IMR-90 (cell line): ENCODE results near the gene LMBR1L. TPM values are rescaled to one million over a fixed set of nuclear protein-coding genes. Genes with fewer than 3 reads are reported as not detected.

Experiments used
- ATAC-seq: fragments of 200-7000 bp; cut with Tn5 transposase; 2 replicates; pipeline ENCODE4 v1.9.1; 2020; ENCODE audit warnings: low read depth, mild to moderate bottlenecking, moderate library complexity
- BruUV-seq: library from RNA; stranded (reverse); fragments of 400-500 nt; replicated peaks from 2 replicates; lab custom pipeline; 2021; lab: Mats Ljungman, UMichigan
- CTCF ChIA-PET: fragments of 300-600 bp; formaldehyde crosslinking; extraction: SDS; loops from one replicate; lab custom pipeline; 2021; ENCODE audit warnings: antibody characterized with exemption; lab: Yijun Ruan, JAX
- POLR2A ChIA-PET: fragments of 300-600 bp; sonication (Branson Sonifier 250); formaldehyde crosslinking; loops from one replicate; lab custom pipeline; 2022; ENCODE audit warnings: antibody characterized with exemption; ENCODE audit not compliant: unreplicated experiment; lab: Charles Lee
- DNase-seq: peaks from one replicate; pipeline ENCODE4 v3.0.0; 2013
- H2AFZ ChIP-seq: replicated peaks from 2 replicates; pipeline ENCODE3; 2013; ENCODE audit warnings: low read length, mild to moderate bottlenecking; ENCODE audit not compliant: poor library complexity
- H2AK5ac ChIP-seq: 2 replicates; pipeline ENCODE4 v1.6.1; 2013; ENCODE audit warnings: low read depth, low read length, inconsistent platforms
- H2AK9ac ChIP-seq: replicated peaks from 2 replicates; pipeline ENCODE3; 2013; ENCODE audit warnings: mild to moderate bottlenecking, low read depth, low read length, moderate library complexity; ENCODE audit not compliant: poor library complexity
- H2BK120ac ChIP-seq: 2 replicates; pipeline ENCODE4 v1.6.1; 2013; ENCODE audit warnings: low read depth, low read length, inconsistent platforms
- H2BK15ac ChIP-seq: 3 replicates; pipeline ENCODE4 v1.6.1; 2013; ENCODE audit warnings: low read depth, low read length, inconsistent platforms
- H2BK20ac ChIP-seq: 2 replicates; pipeline ENCODE4 v1.6.1; 2013; ENCODE audit warnings: low read depth, mild to moderate bottlenecking, inconsistent platforms, low read length, moderate library complexity
- H2BK5ac ChIP-seq: 2 replicates; pipeline ENCODE4 v1.6.1; 2013; ENCODE audit warnings: mild to moderate bottlenecking, low read depth, low read length, inconsistent platforms; ENCODE audit not compliant: poor library complexity, severe bottlenecking
- H3K14ac ChIP-seq: replicated peaks from 2 replicates; pipeline ENCODE4 v1.6.1; 2013; ENCODE audit warnings: low read depth, low read length, inconsistent platforms
- H3K18ac ChIP-seq: 2 replicates; pipeline ENCODE4 v1.6.1; 2013; ENCODE audit warnings: low read depth, low read length, control low read depth
- H3K23ac ChIP-seq: 2 replicates; pipeline ENCODE4 v1.6.1; 2013; ENCODE audit warnings: low read depth, low read length, inconsistent platforms
- H3K27ac ChIP-seq: 2 replicates; pipeline ENCODE4 v1.5.1; 2013; ENCODE audit warnings: mild to moderate bottlenecking, control low read depth, low read length; ENCODE audit not compliant: insufficient read depth
- H3K27me3 ChIP-seq: 2 replicates; pipeline ENCODE4 v1.6.1; 2013; ENCODE audit warnings: low read length; ENCODE audit not compliant: control insufficient read depth, insufficient read depth
- H3K36me3 ChIP-seq: 2 replicates; pipeline ENCODE4 v1.6.1; 2013; ENCODE audit warnings: low read length, mixed read lengths; ENCODE audit not compliant: control insufficient read depth, insufficient read depth
- H3K4ac ChIP-seq: 2 replicates; pipeline ENCODE4 v1.6.1; 2013; ENCODE audit warnings: low read depth, low read length, inconsistent platforms
- H3K4me1 ChIP-seq: 2 replicates; pipeline ENCODE4 v1.6.1; 2013; ENCODE audit warnings: low read length, mixed read lengths; ENCODE audit not compliant: control insufficient read depth, insufficient read depth
- H3K4me2 ChIP-seq: 2 replicates; pipeline ENCODE4 v1.6.1; 2013; ENCODE audit warnings: low read depth, mild to moderate bottlenecking, control low read depth, low read length, moderate library complexity
- H3K4me3 ChIP-seq: 2 replicates; pipeline ENCODE4 v1.5.1; 2013; ENCODE audit warnings: low read depth, mild to moderate bottlenecking, control low read depth, low read length, moderate library complexity; ENCODE audit not compliant: insufficient read depth
- H3K56ac ChIP-seq: 2 replicates; pipeline ENCODE4 v1.6.1; 2013; ENCODE audit warnings: low read length, inconsistent platforms; ENCODE audit not compliant: insufficient read depth; ENCODE audit errors: extremely low read depth
- H3K79me1 ChIP-seq, 2 experiments: 2 replicates each; pipeline ENCODE4 v1.6.1; 2013; ENCODE audit warnings: low read length in 2 of 2, inconsistent platforms in 1 of 2, low read depth in 1 of 2
- H3K9ac ChIP-seq: 2 replicates; pipeline ENCODE4 v1.6.1; 2013; ENCODE audit warnings: low read depth, low read length, control low read depth
- H3K9me1 ChIP-seq: 2 replicates; pipeline ENCODE4 v1.6.1; 2013; ENCODE audit warnings: low read length, inconsistent platforms; ENCODE audit not compliant: insufficient read depth
- H3K9me3 ChIP-seq: 2 replicates; pipeline ENCODE4 v1.6.1; 2013; ENCODE audit warnings: low read length; ENCODE audit not compliant: control insufficient read depth, insufficient read depth
- H4K20me1 ChIP-seq: 2 replicates; pipeline ENCODE4 v1.6.1; 2013; ENCODE audit warnings: low read length, inconsistent platforms; ENCODE audit not compliant: insufficient read depth
- H4K5ac ChIP-seq: 2 replicates; pipeline ENCODE4 v1.6.1; 2013; ENCODE audit warnings: mild to moderate bottlenecking, low read depth, low read length, control low read depth
- H4K8ac ChIP-seq, 2 experiments: 2 replicates each; pipeline ENCODE4 v1.6.1; 2013; ENCODE audit warnings: low read depth in 2 of 2, low read length in 2 of 2, control low read depth in 1 of 2, inconsistent platforms in 1 of 2
- H4K91ac ChIP-seq: 2 replicates; pipeline ENCODE4 v1.6.1; 2013; ENCODE audit warnings: low read depth, low read length, inconsistent platforms; ENCODE audit not compliant: insufficient read depth
- BHLHE40 ChIP-seq: fragments of 150-350 bp; IDR thresholded peaks from 2 replicates; pipeline ENCODE4 v1.6.1; 2016; ENCODE audit warnings: mild to moderate bottlenecking, low read depth, low read length
- CEBPB ChIP-seq: IDR thresholded peaks from 2 replicates; pipeline ENCODE4 v1.6.1; 2012; ENCODE audit warnings: low read depth, low read length, improper control_type of control experiment
- CHD1 ChIP-seq: IDR thresholded peaks from 2 replicates; pipeline ENCODE4 v1.6.1; 2012; ENCODE audit warnings: low read depth, low read length, improper control_type of control experiment
- FOS ChIP-seq: fragments of 150-350 bp; IDR thresholded peaks from 2 replicates; pipeline ENCODE4 v1.6.1; 2016; ENCODE audit warnings: low read depth, low read length
- MAFK ChIP-seq: IDR thresholded peaks from 2 replicates; pipeline ENCODE4 v1.6.1; 2012; ENCODE audit warnings: low read depth, low read length, improper control_type of control experiment
- MAZ ChIP-seq: IDR thresholded peaks from 2 replicates; pipeline ENCODE4 v1.6.1; 2012; ENCODE audit warnings: low read depth, mild to moderate bottlenecking, low read length, improper control_type of control experiment, moderate library complexity, borderline replicate concordance
- MXI1 ChIP-seq: IDR thresholded peaks from 2 replicates; pipeline ENCODE4 v1.6.1; 2012; ENCODE audit warnings: low read depth, mild to moderate bottlenecking, low read length, moderate library complexity, borderline replicate concordance
- NFE2L2 ChIP-seq: fragments of 150-350 bp; IDR thresholded peaks from 2 replicates; pipeline ENCODE4 v1.6.1; 2016; ENCODE audit warnings: low read depth, mild to moderate bottlenecking, low read length
- POLR2A ChIP-seq: IDR thresholded peaks from 2 replicates; pipeline ENCODE4 v1.6.1; 2012; ENCODE audit warnings: mild to moderate bottlenecking, low read depth, low read length
- RAD21 ChIP-seq: IDR thresholded peaks from 2 replicates; pipeline ENCODE4 v1.6.1; 2012; ENCODE audit warnings: low read length, improper control_type of control experiment
- RCOR1 ChIP-seq: IDR thresholded peaks from 2 replicates; pipeline ENCODE4 v1.6.1; 2012; ENCODE audit warnings: mild to moderate bottlenecking, low read length, improper control_type of control experiment; ENCODE audit not compliant: insufficient replicate concordance
- RFX5 ChIP-seq: IDR thresholded peaks from 2 replicates; pipeline ENCODE4 v1.8.0; 2012; ENCODE audit warnings: low read depth, mild to moderate bottlenecking, low read length, moderate library complexity
- SMC3 ChIP-seq: fragments of 150-350 bp; IDR thresholded peaks from 2 replicates; pipeline ENCODE4 v1.6.1; 2016; ENCODE audit warnings: low read depth, mild to moderate bottlenecking, antibody characterized with exemption, low read length, moderate library complexity
- WGBS, 2 experiments: methylation state at CpG; one replicate each; pipeline versions ENCODE4 v1.1.5 to v1.1.7; 2013; ENCODE audit warnings: missing lambda C conversion rate in 2 of 2; ENCODE audit not compliant: insufficient read length in 1 of 2; ENCODE audit errors: extremely low coverage in 2 of 2; 5-methylcytosine and 5-hydroxymethylcytosine counted together
- dilution Hi-C: fragments of 300-500 bp; cut with HindIII; formaldehyde crosslinking; loops from one replicate; pipeline ENCODE4 v1.14.3; 2018; ENCODE audit warnings: low sequenced_read_pairs; ENCODE audit not compliant: unreplicated experiment
- in situ Hi-C: fragments of 300-500 bp; cut with MboI; formaldehyde crosslinking; loops from 3 replicates; pipeline ENCODE4 v1.14.3; 2019; ENCODE audit warnings: low sequenced_read_pairs, inconsistent platforms, mixed read lengths
- intact Hi-C: fragments of 100-400 bp; cut with micrococcal nuclease; formaldehyde crosslinking; loops from 2 replicates; pipeline ENCODE4 v1.10.0; 2022
- polyA plus RNA-seq, 3 experiments: library from polyadenylated mRNA; depleted of rRNA; stranded (reverse); fragments of >200 nt; gene quantifications; 2 replicates each; pipeline ENCODE4 v1.2.3, GENCODE V29; 2012; ENCODE audit warnings: low replicate concordance in 1 of 3
- total RNA-seq: library from RNA; depleted of rRNA; stranded (reverse); fragments of >200 nt; gene quantifications from 2 replicates; pipeline ENCODE4 v1.2.3, GENCODE V29; 2012
- TF ChIP-seq, protein P1 (sequence below): conservative IDR thresholded peaks from 2 replicates; pipeline ENCODE4 v1.5.1; 2012; ENCODE audit warnings: mild to moderate bottlenecking, low read depth, low read length, improper control_type of control experiment
- TF ChIP-seq, protein P2 (sequence below): fragments of 150-350 bp; IDR thresholded peaks from 2 replicates; pipeline ENCODE4 v1.6.1; 2017; ENCODE audit warnings: mild to moderate bottlenecking, antibody characterized with exemption, low read length, low read depth
- TF ChIP-seq, protein P3 (sequence below): fragments of 150-350 bp; IDR thresholded peaks from 2 replicates; pipeline ENCODE4 v1.6.1; 2016; ENCODE audit warnings: low read depth, mild to moderate bottlenecking, low read length, moderate library complexity, borderline replicate concordance

LMBR1L gene
- total and polyA plus RNA-seq, 2 of the 4 experiments (the other 2 are of a cell fraction) = 33.0 to 44.6 TPM

DNA sequence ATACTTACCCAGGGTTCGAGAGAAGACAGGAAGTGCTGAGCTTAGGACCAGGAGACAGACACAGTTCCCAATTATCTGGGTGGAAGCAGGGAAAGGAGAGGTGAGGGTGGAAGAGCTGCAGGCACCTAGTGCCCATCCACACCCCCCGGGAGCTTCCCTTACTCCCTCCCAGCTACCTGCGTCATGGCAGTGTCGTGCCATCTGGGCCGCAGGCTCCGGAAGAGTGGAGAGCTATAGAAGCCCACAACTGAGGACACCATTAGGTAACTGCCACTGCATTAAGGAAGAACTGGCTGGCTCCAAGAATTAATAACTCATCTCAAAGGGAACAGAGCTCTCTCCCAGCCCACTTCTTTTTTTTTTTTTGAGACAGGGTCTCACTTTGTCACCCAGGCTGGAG lies 10.3 kb downstream of the LMBR1L start:
- H3K4ac ChIP-seq = no peak overlapping the region
- H2BK15ac ChIP-seq = no peak overlapping the region
- H4K5ac ChIP-seq = no peak overlapping the region
- H3K4me1 ChIP-seq = no peaks in the 10 kb centered on the region
- H2BK5ac ChIP-seq = no peak overlapping the region
- H3K27ac ChIP-seq = no peak overlapping the region
- peaks cover 27 to 30% of the 10 kb centered on the region in 2 experiments for H3K79me1 ChIP-seq
- TF ChIP-seq, protein P1, sequence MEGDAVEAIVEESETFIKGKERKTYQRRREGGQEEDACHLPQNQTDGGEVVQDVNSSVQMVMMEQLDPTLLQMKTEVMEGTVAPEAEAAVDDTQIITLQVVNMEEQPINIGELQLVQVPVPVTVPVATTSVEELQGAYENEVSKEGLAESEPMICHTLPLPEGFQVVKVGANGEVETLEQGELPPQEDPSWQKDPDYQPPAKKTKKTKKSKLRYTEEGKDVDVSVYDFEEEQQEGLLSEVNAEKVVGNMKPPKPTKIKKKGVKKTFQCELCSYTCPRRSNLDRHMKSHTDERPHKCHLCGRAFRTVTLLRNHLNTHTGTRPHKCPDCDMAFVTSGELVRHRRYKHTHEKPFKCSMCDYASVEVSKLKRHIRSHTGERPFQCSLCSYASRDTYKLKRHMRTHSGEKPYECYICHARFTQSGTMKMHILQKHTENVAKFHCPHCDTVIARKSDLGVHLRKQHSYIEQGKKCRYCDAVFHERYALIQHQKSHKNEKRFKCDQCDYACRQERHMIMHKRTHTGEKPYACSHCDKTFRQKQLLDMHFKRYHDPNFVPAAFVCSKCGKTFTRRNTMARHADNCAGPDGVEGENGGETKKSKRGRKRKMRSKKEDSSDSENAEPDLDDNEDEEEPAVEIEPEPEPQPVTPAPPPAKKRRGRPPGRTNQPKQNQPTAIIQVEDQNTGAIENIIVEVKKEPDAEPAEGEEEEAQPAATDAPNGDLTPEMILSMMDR = no peak
- TF ChIP-seq SMC3 = no peak
- no peak for TF ChIP-seq RCOR1
- no peak for TF ChIP-seq MXI1
- TF ChIP-seq MAZ = no peak
- TF ChIP-seq, protein P2, sequence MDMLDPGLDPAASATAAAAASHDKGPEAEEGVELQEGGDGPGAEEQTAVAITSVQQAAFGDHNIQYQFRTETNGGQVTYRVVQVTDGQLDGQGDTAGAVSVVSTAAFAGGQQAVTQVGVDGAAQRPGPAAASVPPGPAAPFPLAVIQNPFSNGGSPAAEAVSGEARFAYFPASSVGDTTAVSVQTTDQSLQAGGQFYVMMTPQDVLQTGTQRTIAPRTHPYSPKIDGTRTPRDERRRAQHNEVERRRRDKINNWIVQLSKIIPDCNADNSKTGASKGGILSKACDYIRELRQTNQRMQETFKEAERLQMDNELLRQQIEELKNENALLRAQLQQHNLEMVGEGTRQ = no peak
- TF ChIP-seq, protein P3, sequence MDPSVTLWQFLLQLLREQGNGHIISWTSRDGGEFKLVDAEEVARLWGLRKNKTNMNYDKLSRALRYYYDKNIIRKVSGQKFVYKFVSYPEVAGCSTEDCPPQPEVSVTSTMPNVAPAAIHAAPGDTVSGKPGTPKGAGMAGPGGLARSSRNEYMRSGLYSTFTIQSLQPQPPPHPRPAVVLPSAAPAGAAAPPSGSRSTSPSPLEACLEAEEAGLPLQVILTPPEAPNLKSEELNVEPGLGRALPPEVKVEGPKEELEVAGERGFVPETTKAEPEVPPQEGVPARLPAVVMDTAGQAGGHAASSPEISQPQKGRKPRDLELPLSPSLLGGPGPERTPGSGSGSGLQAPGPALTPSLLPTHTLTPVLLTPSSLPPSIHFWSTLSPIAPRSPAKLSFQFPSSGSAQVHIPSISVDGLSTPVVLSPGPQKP = no peak
- TF ChIP-seq RFX5 = no peak
- TF ChIP-seq RAD21 = no peak
- no peak for TF ChIP-seq FOS
- no peak for TF ChIP-seq NFE2L2
- no peak for TF ChIP-seq BHLHE40
- TF ChIP-seq MAFK = no peak
- no peak for TF ChIP-seq CHD1
- TF ChIP-seq CEBPB = no peak
- TF ChIP-seq POLR2A = no peak
- peaks cover 14% of the 10 kb centered on the region for H3K9me1 ChIP-seq
- no peak overlapping the region for H3K9ac ChIP-seq
- dilution Hi-C loops (no loop called here), in situ Hi-C loops (no loop called here), intact Hi-C loops (no loop called here)
- H3K9me3 ChIP-seq = no peaks in the 10 kb centered on the region
- H3K23ac ChIP-seq = no peak overlapping the region
- H2BK120ac ChIP-seq = no peak overlapping the region
- H3K4me2 ChIP-seq = no peak overlapping the region
- no peak overlapping the region for H2AK9ac ChIP-seq
- H3K36me3 ChIP-seq = peaks cover 72% of the 10 kb centered on the region
- no peak overlapping the region for H2AK5ac ChIP-seq
- ChIA-PET POLR2A (no interaction called here), CTCF (interaction anchor here (1.0 to 1.8 kb wide), 2 partner anchors 10 to 12 kb away, joined by 4 read pairs; no protein-coding TSS in a partner anchor)
- H3K14ac ChIP-seq = no peak overlapping the region
- no peak overlapping the region for H2AFZ ChIP-seq
- no peak overlapping the region for H4K91ac ChIP-seq
- H3K18ac ChIP-seq = no peak overlapping the region
- DNase-seq (no peak), ATAC-seq (no peak)
- WGBS, 2 experiments = no CpG with 5 or more reads among the region's 6 CpGs
- H4K20me1 ChIP-seq = peaks cover 30% of the 10 kb centered on the region
- H3K27me3 ChIP-seq = no peaks in the 10 kb centered on the region
- H2BK20ac ChIP-seq = no peak overlapping the region
- no TSS peak for BruUV-seq
- H4K8ac ChIP-seq = no peak overlapping the region
- no peak overlapping the region for H3K56ac ChIP-seq
- no peak overlapping the region for H3K4me3 ChIP-seq
